ENCODE results near the gene PTPRJ. TPM values are rescaled to one million over a fixed set of nuclear protein-coding genes. Genes with fewer than 3 reads are reported as not detected.

The PTPRJ gene
- total RNA-seq, 3 donors from 2014 or later, result 14.6 to 15.7 (median 14.7) TPM

DNA sequence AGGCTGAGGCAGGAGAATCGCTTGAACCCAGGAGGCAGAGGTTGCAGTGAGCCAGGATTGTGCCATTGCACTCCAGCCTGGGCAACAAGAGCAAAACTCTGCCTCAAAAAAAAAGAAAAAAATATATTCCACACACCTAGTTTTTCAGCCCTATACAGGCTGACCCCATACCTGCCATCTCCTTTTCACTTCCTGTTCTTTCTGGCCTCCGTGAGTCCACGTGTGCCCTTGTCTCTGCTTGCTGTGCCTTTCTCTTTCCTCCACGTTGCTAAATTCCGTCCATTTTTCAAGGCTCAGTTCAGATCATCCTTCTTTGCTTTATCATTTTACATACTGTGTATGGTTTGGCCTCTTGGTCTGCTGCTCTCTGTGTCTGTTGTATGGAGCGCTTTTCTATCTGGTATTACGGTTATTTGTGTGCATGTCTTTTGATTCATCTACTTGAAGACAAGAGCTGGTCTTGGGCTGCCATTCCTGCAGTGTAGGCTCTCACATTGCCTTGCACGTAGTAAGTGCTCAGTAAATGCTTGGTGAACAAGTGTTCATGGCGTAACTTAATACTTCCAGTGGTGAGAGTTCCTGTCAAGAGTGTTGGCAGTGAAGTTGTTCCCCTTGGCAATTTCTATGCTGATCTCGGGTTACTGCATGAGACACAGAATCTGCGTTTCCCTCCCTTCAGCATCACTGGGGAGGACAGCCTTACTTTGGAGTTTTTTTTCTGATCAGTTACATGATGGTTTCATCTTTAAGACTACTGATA is 57.5 kb downstream of the PTPRJ start:
- Histone ChIP-seq H3K36me3 (no peaks in the 10 kb centered on the region), H3K27ac (no peak overlapping the region), H3K4me3 (no peak overlapping the region), H3K9me3 (no peaks in the 10 kb centered on the region), H3K4me1 (no peaks in the 10 kb centered on the region), H3K27me3 (no peaks in the 10 kb centered on the region)
- TF ChIP-seq, protein P1, sequence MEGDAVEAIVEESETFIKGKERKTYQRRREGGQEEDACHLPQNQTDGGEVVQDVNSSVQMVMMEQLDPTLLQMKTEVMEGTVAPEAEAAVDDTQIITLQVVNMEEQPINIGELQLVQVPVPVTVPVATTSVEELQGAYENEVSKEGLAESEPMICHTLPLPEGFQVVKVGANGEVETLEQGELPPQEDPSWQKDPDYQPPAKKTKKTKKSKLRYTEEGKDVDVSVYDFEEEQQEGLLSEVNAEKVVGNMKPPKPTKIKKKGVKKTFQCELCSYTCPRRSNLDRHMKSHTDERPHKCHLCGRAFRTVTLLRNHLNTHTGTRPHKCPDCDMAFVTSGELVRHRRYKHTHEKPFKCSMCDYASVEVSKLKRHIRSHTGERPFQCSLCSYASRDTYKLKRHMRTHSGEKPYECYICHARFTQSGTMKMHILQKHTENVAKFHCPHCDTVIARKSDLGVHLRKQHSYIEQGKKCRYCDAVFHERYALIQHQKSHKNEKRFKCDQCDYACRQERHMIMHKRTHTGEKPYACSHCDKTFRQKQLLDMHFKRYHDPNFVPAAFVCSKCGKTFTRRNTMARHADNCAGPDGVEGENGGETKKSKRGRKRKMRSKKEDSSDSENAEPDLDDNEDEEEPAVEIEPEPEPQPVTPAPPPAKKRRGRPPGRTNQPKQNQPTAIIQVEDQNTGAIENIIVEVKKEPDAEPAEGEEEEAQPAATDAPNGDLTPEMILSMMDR (IDR thresholded peaks at IDR 0.05), result no peak
- TF ChIP-seq POLR2A (IDR thresholded peaks at IDR 0.05) (no peak), POLR2AphosphoS5 (IDR thresholded peaks at IDR 0.05) (no peak)
- no peak for DNase-seq (ENCODE audit: low spot score in 2 of 2)
- intact Hi-C loops (cut with DNase I; ENCODE audit: low total_unique reads), result no loop called here

- no peak for DNase-seq (ENCODE audit: low spot score in 2 of 2)
- no peak overlapping the region for H3K27ac ChIP-seq
- no peaks in the 10 kb centered on the region for H3K4me1 ChIP-seq
- H3K9me3 ChIP-seq, result no peaks in the 10 kb centered on the region
- no peaks in the 10 kb centered on the region for H3K36me3 ChIP-seq
- no peak for TF ChIP-seq POLR2A (IDR thresholded peaks at IDR 0.05)
- TF ChIP-seq, protein P1 (IDR thresholded peaks at IDR 0.05), result no peak
- TF ChIP-seq POLR2AphosphoS5 (IDR thresholded peaks at IDR 0.05), result no peak
- H3K27me3 ChIP-seq, result no peaks in the 10 kb centered on the region
- intact Hi-C loops (cut with DNase I; ENCODE audit: low total_unique reads), result no loop called here
- no peak overlapping the region for H3K4me3 ChIP-seq
Measured at GRCh38 chr11:48040830-48041444, 60.6 kb downstream of the PTPRJ start.

DNA sequence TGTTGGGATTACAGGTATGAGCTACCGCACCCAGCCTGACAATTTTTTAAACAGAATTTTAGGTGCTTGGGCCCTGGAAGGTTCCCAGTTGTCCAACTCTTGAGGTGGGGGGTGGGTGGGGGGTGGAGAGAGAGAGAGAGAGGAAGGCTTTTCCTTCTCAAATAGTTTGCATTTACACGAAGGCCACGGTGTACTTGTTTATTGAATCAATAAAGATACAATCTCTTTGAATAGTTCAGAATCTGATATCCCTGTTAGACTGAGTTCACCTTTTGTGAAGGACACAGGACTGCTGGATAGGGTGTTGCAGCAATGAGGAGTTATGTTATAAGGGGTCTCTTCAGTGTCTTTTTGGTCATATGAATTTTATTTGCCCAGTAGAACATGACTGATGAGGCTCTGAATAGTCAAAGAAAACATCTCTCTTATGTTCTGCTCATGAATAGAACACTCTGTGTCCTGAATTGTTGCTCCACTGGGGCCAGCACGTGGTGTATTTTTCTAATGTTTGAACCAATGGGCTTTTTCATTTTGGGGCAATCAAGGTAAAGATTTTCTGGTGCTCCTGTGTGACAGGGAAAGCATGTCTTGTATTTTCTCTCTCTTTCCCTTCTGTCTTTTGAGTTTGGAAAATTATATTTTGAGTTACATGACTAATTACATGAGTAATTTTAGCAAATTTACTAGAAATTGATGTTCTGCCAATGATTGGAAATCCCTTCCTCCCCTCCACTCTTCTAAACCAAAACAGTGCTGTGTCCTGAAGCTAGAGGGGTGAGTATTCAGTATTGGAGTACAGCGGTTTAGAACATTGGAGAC is 61.7 kb downstream of the PTPRJ start:
- no peak overlapping the region for H3K4me3 ChIP-seq
- H3K36me3 ChIP-seq, result no peaks in the 10 kb centered on the region
- H3K9me3 ChIP-seq, result no peaks in the 10 kb centered on the region
- H3K27ac ChIP-seq, result no peak overlapping the region
- no peaks in the 10 kb centered on the region for H3K4me1 ChIP-seq
- no peak for DNase-seq (ENCODE audit: low spot score in 2 of 2)
- TF ChIP-seq, protein P1 (IDR thresholded peaks at IDR 0.05), result no peak
- TF ChIP-seq POLR2AphosphoS5 (IDR thresholded peaks at IDR 0.05), result no peak
- no peak for TF ChIP-seq POLR2A (IDR thresholded peaks at IDR 0.05)
- H3K27me3 ChIP-seq, result no peaks in the 10 kb centered on the region
- intact Hi-C loops (cut with DNase I; ENCODE audit: low total_unique reads), result no loop called here

- no peak overlapping the region for H3K27ac ChIP-seq
- no peaks in the 10 kb centered on the region for H3K9me3 ChIP-seq
- no peak for DNase-seq (ENCODE audit: low spot score in 2 of 2)
- no peaks in the 10 kb centered on the region for H3K27me3 ChIP-seq
- intact Hi-C loops (cut with DNase I; ENCODE audit: low total_unique reads), result no loop called here
- no peaks in the 10 kb centered on the region for H3K4me1 ChIP-seq
- TF ChIP-seq, protein P1 (IDR thresholded peaks at IDR 0.05), result no peak
- TF ChIP-seq POLR2AphosphoS5 (IDR thresholded peaks at IDR 0.05), result no peak
- no peak for TF ChIP-seq POLR2A (IDR thresholded peaks at IDR 0.05)
- H3K36me3 ChIP-seq, result no peaks in the 10 kb centered on the region
- H3K4me3 ChIP-seq, result no peak overlapping the region
Measured at GRCh38 chr11:48043111-48043990, 63.0 kb downstream of the PTPRJ start.

All from breast epithelium (tissue), 4 donors.